Smooth muscle cell of the brain vasculature (primary cell): ENCODE measurements around the gene RPL15.
"Not testable (repeated sequence)": the region's sequence is repeated elsewhere in the genome, so short reads cannot be mapped to it uniquely, and the experiment has no call there.

ENCODE experiments used
- DNase-seq: peaks from one replicate; pipeline ENCODE4 v3.0.0-alpha.2; 2012; ENCODE audit warnings: low read depth, low spot score

The RPL15 gene

DNA sequence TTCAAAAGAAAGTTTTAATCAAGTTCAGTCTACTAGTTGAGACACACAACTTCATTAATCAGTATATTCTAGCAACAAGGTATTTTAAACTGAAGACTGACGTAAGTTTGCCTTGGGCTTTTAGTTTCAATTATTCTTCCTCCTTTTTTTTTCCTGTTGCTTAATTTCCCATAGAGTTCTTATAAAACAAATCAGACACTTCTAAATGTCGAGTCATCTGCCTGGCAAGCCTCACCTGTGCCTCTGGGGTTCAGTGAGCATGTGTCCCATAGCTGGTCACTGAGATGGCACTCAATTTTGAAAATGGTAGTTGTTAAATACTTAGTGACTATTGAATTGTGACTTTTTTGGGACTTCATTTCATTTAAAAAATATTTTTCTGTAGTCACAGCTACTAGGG, 27.5 kb upstream of the RPL15 start:
- no peak for DNase-seq

- DNase-seq: no peak
Measured at GRCh38 chr3:23889950-23890349, 27.0 kb upstream of the RPL15 start.

- DNase-seq: no peak
Measured at GRCh38 chr3:23894254-23895061, 22.5 kb upstream of the RPL15 start.

GRCh38 chr3:23895181-23895580, 21.8 kb upstream of the RPL15 start:
- no peak for DNase-seq

- DNase-seq: no peak
Measured at GRCh38 chr3:23900744-23901143, 16.2 kb upstream of the RPL15 start.

GRCh38 chr3:23904545-23904944, 12.4 kb upstream of the RPL15 start:
- DNase-seq: no peak

- DNase-seq: no peak
Measured at GRCh38 chr3:23909341-23909740, 7.6 kb upstream of the RPL15 start.

- no peak for DNase-seq
Measured at GRCh38 chr3:23911397-23911796, 5.5 kb upstream of the RPL15 start.

- not testable (repeated sequence) for DNase-seq
Measured at GRCh38 chr3:23912335-23912734, 4.6 kb upstream of the RPL15 start.

- DNase-seq: no peak
Measured at GRCh38 chr3:23913182-23913581, 3.8 kb upstream of the RPL15 start.

GRCh38 chr3:23913873-23914743, 2.8 kb upstream of the RPL15 start:
- DNase-seq: no peak

- no peak for DNase-seq
Measured at GRCh38 chr3:23915537-23916108, 1.3 kb upstream of the RPL15 start.

GRCh38 chr3:23916152-23916885, 613 bp upstream of the RPL15 start:
- DNase-seq: no peak

DNA sequence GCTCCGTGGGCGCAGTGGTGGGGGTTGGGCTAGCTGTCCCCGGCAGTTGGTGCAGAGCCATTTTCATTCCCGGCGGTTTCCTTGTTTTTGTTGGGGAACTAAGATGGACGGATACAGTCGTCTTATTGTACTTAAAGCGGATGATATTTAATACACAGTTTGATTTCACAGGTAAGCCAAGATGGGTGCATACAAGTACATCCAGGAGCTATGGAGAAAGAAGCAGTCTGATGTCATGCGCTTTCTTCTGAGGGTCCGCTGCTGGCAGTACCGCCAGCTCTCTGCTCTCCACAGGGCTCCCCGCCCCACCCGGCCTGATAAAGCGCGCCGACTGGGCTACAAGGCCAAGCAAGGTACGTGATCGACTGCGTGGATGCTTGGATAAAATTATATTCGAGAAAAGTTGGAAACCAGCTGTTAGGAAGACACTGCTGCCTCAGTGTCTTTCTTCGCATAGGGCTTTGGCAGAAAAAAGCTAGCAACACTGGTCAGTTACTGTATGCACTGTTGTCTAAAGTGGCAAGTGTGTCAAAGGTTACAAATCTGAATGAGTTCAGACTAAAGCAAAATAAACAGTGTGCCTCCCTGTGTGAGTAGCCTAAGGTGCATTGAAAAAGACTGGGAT, 859 bp downstream of the RPL15 start:
- DNase-seq: not testable (repeated sequence)

DNA sequence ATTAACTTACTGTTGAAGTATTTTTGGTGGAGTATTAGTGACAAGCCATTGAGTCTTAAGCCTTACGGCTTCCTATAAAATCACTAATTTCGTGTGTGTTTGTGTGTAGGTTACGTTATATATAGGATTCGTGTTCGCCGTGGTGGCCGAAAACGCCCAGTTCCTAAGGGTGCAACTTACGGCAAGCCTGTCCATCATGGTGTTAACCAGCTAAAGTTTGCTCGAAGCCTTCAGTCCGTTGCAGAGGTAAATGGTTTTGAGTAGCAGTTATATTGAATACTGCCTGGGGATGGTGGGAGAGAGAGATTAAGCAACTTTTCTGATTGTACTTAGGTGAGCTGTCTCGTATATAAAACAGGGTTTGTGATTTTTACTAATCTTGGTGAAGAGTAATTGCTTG, 1.4 kb downstream of the RPL15 start:
- not testable (repeated sequence) for DNase-seq

GRCh38 chr3:23919628-23920027, 2.7 kb downstream of the RPL15 start:
- DNase-seq: no peak

GRCh38 chr3:23920151-23920655, 3.3 kb downstream of the RPL15 start:
- no peak for DNase-seq

DNA sequence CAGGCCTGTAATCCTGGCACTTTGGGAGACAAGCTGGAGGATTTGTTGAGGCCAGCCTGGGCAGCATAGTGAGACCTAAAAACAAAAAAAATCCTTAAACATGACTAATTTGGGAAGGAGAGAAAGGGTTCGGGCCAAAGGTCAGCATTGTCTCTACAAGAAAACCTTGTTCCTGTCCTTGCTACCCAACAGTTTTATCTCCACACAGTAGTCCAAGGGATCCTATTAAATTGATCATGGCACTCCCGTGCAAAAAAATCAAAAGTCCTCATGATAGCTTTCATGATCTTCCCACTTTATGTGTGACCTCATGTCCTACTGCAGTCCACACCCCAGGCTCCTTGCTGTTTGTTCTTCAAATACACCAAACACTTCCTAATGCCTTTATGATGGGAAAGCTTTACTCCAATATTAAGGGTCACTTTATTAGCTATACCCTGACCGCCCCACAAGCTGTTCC, 4.2 kb downstream of the RPL15 start:
- DNase-seq: no peak

DNA sequence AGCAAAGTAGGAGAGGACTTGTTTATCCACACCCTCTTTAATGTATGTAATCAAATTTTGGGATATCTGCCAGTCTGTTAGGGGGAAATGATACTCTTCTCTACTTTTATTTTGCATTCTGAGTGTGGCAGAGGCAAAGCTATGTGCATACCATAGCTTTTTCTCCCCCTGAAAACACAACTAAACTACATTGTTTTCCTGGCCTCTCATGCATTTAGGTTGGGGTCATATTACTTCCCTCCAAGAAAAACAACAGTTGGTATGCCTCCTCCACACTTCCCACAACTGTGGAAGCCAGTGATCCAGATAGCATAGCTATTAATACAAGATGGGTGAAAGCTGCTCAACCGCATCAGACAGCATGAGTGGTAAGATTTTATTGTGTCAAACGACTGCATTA, 6.9 kb downstream of the RPL15 start:
- peak; percentile 45 for DNase-seq

- DNase-seq: no peak
Measured at GRCh38 chr3:23926246-23926645, 9.3 kb downstream of the RPL15 start.

DNA sequence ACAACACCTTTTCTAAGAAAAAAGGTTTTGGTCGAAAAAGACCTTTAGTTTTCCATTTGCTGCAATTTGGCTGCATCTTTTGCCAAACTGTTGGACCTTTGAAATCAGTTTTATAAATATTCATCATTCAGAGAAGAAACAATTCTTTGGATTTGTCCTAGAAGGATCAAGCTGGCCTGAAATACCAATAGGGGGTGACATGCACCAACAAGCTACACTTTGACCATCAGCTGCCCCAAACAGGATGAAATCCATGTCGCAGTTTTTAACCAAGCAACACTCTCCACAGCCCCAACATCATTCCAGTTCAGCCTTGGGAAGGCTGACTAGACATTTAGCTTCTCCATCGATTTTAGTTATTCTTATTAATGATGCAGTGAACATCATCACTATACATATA, 9.8 kb downstream of the RPL15 start:
- DNase-seq: no peak
